ENCODE data around the gene RGS9. TPM values are rescaled to one million over a fixed set of nuclear protein-coding genes. Genes with fewer than 3 reads are reported as not detected.
"Not testable (repeated sequence)": the region's sequence is repeated elsewhere in the genome, so short reads cannot be mapped to it uniquely, and the experiment has no call there.

Gene RGS9
- total RNA-seq, 1 donor from 2014 or later: 2.8 TPM

DNA sequence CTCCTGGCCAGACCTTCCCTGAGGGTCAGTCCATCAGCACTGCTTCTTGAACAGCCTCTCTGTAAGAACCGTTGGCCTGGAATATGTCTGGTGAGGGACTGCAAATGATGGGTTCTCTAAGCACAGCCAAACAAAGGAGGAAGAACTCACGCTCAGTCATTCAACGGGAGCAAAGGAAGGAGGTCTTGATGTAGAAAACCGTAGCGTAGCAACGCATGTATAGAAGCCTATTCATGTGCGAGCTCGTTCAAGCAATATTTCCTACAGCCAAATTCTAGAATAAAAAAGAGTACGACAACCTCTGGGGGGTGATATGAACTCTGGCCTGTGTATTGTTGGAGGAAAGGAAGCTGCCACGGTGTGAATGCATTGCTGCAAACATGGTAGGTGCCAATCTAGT, 64.2 kb downstream of the RGS9 start:
- no peak for TF ChIP-seq CTCF (conservative IDR thresholded peaks at IDR 0.05)
- Mint-ChIP-seq H3K9me3 (no peaks in the 10 kb centered on the region), H3K4me1 (peaks cover 20% of the 10 kb centered on the region), H3K4me3 (no peak overlapping the region), H3K27ac (ENCODE audit: unreplicated experiment) (no peak overlapping the region), H3K27me3 (ENCODE audit: low read depth) (no peaks in the 10 kb centered on the region), H3K36me3 (ENCODE audit: low read depth) (no peaks in the 10 kb centered on the region)
- no peak for DNase-seq (ENCODE audit: low read depth, low spot score)

GRCh38 chr17:65202844-65203571, 65.8 kb downstream of the RGS9 start:
- H3K4me1 Mint-ChIP-seq: peaks cover 21% of the 10 kb centered on the region

DNA sequence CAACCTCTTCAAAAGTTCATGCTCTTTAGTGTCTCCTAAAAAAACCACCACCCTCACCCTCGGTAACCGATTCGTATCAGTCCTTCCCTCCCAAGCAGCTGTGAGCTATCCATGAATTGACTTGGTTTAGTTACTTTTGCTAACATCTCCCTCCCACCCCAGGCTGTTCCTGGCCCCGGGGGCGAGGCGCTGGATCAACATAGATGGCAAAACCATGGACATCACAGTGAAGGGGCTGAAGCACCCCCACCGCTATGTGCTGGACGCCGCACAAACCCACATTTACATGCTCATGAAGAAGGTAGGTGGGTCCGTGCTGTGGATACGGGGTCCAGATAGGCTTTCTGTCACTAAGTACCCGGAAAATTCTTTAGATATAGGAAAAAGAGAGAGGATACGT, 66.8 kb downstream of the RGS9 start:
- DNase-seq (ENCODE audit: low read depth, low spot score): no peak
- no peak overlapping the region for H3K4me3 Mint-ChIP-seq
- H3K36me3 Mint-ChIP-seq (ENCODE audit: low read depth): no peaks in the 10 kb centered on the region
- H3K27me3 Mint-ChIP-seq (ENCODE audit: low read depth): no peaks in the 10 kb centered on the region
- H3K27ac Mint-ChIP-seq (ENCODE audit: unreplicated experiment): no peak overlapping the region
- H3K4me1 Mint-ChIP-seq: peaks cover 26% of the 10 kb centered on the region
- H3K9me3 Mint-ChIP-seq: no peaks in the 10 kb centered on the region
- no peak for TF ChIP-seq CTCF (conservative IDR thresholded peaks at IDR 0.05)

More at GRCh38 chr17:65202844-65203571, 65.8 kb downstream of the RGS9 start:
- no peak for TF ChIP-seq CTCF (conservative IDR thresholded peaks at IDR 0.05)
- Mint-ChIP-seq H3K9me3 (no peaks in the 10 kb centered on the region), H3K36me3 (ENCODE audit: low read depth) (no peaks in the 10 kb centered on the region), H3K27ac (ENCODE audit: unreplicated experiment) (no peak overlapping the region), H3K27me3 (ENCODE audit: low read depth) (no peaks in the 10 kb centered on the region), H3K4me3 (no peak overlapping the region)
- DNase-seq (ENCODE audit: low read depth, low spot score): no peak

GRCh38 chr17:65205655-65206054, 68.5 kb downstream of the RGS9 start:
- H3K27ac Mint-ChIP-seq (ENCODE audit: unreplicated experiment): no peak overlapping the region
- H3K36me3 Mint-ChIP-seq (ENCODE audit: low read depth): no peaks in the 10 kb centered on the region
- H3K4me3 Mint-ChIP-seq: no peak overlapping the region
- no peaks in the 10 kb centered on the region for H3K27me3 Mint-ChIP-seq (ENCODE audit: low read depth)
- DNase-seq (ENCODE audit: low read depth, low spot score): no peak
- TF ChIP-seq CTCF (conservative IDR thresholded peaks at IDR 0.05): no peak
- H3K4me1 Mint-ChIP-seq: peaks cover 37% of the 10 kb centered on the region
- H3K9me3 Mint-ChIP-seq: no peaks in the 10 kb centered on the region

GRCh38 chr17:65207448-65207847, 70.3 kb downstream of the RGS9 start:
- not testable (repeated sequence) for H3K27me3 Mint-ChIP-seq (ENCODE audit: low read depth); H3K9me3 Mint-ChIP-seq; H3K36me3 Mint-ChIP-seq (ENCODE audit: low read depth); H3K27ac Mint-ChIP-seq (ENCODE audit: unreplicated experiment); DNase-seq (ENCODE audit: low read depth, low spot score); H3K4me3 Mint-ChIP-seq
- H3K4me1 Mint-ChIP-seq: peaks cover 23% of the 10 kb centered on the region

GRCh38 chr17:65208717-65209116, 71.5 kb downstream of the RGS9 start:
- TF ChIP-seq CTCF (conservative IDR thresholded peaks at IDR 0.05): no peak
- Mint-ChIP-seq H3K4me3 (peak overlapping the region; percentile 17), H3K4me1 (peaks cover 23% of the 10 kb centered on the region), H3K9me3 (peaks cover 5% of the 10 kb centered on the region), H3K36me3 (ENCODE audit: low read depth) (no peaks in the 10 kb centered on the region), H3K27me3 (ENCODE audit: low read depth) (no peaks in the 10 kb centered on the region), H3K27ac (ENCODE audit: unreplicated experiment) (peak overlapping the region; percentile 96)
- DNase-seq (ENCODE audit: low read depth, low spot score): no peak

All from neural crest cell (in vitro differentiated cells).